Stomach (tissue), 9 donors: ENCODE results near the gene SAFB. TPM values are rescaled to one million over a fixed set of nuclear protein-coding genes. Genes with fewer than 3 reads are reported as not detected.

Experiments used
- DNase-seq, 2 donors: peaks; one replicate each; pipeline versions ENCODE4 v3.0.0 to v3.0.0-alpha.2; 2013 to 2019
- H3K27ac ChIP-seq, 5 donors: fragments of 200-600 bp in 4 of 5; sonication (generic) in 4 of 5; one replicate each; pipeline ENCODE4 v1.5.1; 2013 to 2019; ENCODE audit warnings: mild to moderate bottlenecking in 1 of 5, moderate library complexity in 1 of 5
- H3K27me3 ChIP-seq, 3 donors: fragments of 200-600 bp; sonication (generic); one replicate each; pipeline ENCODE4 v1.5.1; 2017 to 2019; ENCODE audit warnings: mixed run types in 1 of 3
- H3K36me3 ChIP-seq, 4 donors: fragments of 200-600 bp; sonication (generic); 1 replicate in 3 of 4; 2 replicates in 1 of 4; pipeline ENCODE4 v1.5.1; 2016 to 2019
- H3K4me1 ChIP-seq, 4 donors: fragments of 200-600 bp; sonication (generic); one replicate each; pipeline ENCODE4 v1.5.1; 2016 to 2019
- H3K4me3 ChIP-seq, 4 donors: fragments of 200-600 bp; sonication (generic) in 3 of 4; one replicate each; pipeline ENCODE4 v1.5.1; 2016 to 2019; ENCODE audit warnings: mild to moderate bottlenecking in 1 of 4
- H3K9me3 ChIP-seq, 4 donors: fragments of 200-600 bp; sonication (generic); one replicate each; pipeline ENCODE4 v1.5.1; 2016 to 2019
- EP300 ChIP-seq: sonication (generic); formaldehyde crosslinking; IDR thresholded peaks from one replicate; pipeline ENCODE4 v1.6.1; 2017; ENCODE audit warnings: antibody characterized with exemption
- POLR2A ChIP-seq, 4 donors: fragments of 450-650 bp; IDR thresholded peaks; one replicate each; pipeline ENCODE4 v1.6.1; 2016; ENCODE audit warnings: antibody characterized with exemption in 4 of 4, control low read depth in 2 of 4, mild to moderate bottlenecking in 1 of 4, moderate library complexity in 1 of 4
- POLR2AphosphoS5 ChIP-seq, 3 donors: sonication (generic); formaldehyde crosslinking; IDR thresholded peaks; one replicate each; pipeline ENCODE4 v1.6.1; 2016; ENCODE audit warnings: antibody characterized with exemption in 3 of 3
- WGBS, 5 donors: extraction: QIAGEN DNeasy Blood & Tissue Kit in 3 of 5; methylation state at CpG; one replicate each; pipeline versions ENCODE4 v1.1.5 to v1.1.7; 2013 to 2018; 5-methylcytosine and 5-hydroxymethylcytosine counted together
- intact Hi-C: fragments of 100-400 bp; cut with DNase I; formaldehyde crosslinking; loops from one replicate; pipeline ENCODE4 v1.15.1; 2023; ENCODE audit warnings: low total_unique reads
- polyA plus RNA-seq, 3 donors: library from polyadenylated mRNA; stranded (reverse); fragments of 200-250 nt; gene quantifications; one replicate each; pipeline ENCODE4 v1.2.3, GENCODE V29; 2013
- total RNA-seq, 5 donors: library from RNA; depleted of rRNA; stranded (reverse); fragments of >200 nt; gene quantifications; one replicate each; pipeline versions ENCODE4 v1.1.0 to v1.2.3, GENCODE V29; 2014 to 2016
- TF ChIP-seq, protein P1 (sequence below), 7 experiments: fragments of 450-650 bp in 4 of 7; fragments of 200-600 bp in 3 of 7; sonication (generic) in 3 of 7; IDR thresholded peaks; one replicate each; pipeline ENCODE4 v1.5.1; 2016 to 2019; ENCODE audit warnings: antibody characterized with exemption in 7 of 7, control low read depth in 2 of 7, mild to moderate bottlenecking in 1 of 7
- donor health status: healthy with polysubstance abuse.
- donor health status: Bipolar disorder and iron deficiency.
- donor health status: healthy.

Gene SAFB
- total and polyA plus RNA-seq, 8 donors, result 33.1 to 636 (median 70.7) TPM

GRCh38 chr19:5694956-5695648, 72.2 kb downstream of the SAFB start:
- H3K9me3 ChIP-seq, result no peaks in the 10 kb centered on the region
- peaks cover 68 to 87% (median 86%) of the 10 kb centered on the region in 4 donors for H3K36me3 ChIP-seq
- intact Hi-C loops, result no loop called here
- no peak overlapping the region for H3K4me3 ChIP-seq
- no peaks in the 10 kb centered on the region for H3K27me3 ChIP-seq
- no peak for DNase-seq
- 78 to 91% (median 88%) methylated on average over 5 to 8 of the region's 8 CpGs for WGBS, 5 donors
- H3K27ac ChIP-seq, result no peak overlapping the region
- H3K4me1 ChIP-seq, result peaks cover 17 to 41% (median 35%) of the 10 kb centered on the region in 4 donors
- TF ChIP-seq, protein P1, sequence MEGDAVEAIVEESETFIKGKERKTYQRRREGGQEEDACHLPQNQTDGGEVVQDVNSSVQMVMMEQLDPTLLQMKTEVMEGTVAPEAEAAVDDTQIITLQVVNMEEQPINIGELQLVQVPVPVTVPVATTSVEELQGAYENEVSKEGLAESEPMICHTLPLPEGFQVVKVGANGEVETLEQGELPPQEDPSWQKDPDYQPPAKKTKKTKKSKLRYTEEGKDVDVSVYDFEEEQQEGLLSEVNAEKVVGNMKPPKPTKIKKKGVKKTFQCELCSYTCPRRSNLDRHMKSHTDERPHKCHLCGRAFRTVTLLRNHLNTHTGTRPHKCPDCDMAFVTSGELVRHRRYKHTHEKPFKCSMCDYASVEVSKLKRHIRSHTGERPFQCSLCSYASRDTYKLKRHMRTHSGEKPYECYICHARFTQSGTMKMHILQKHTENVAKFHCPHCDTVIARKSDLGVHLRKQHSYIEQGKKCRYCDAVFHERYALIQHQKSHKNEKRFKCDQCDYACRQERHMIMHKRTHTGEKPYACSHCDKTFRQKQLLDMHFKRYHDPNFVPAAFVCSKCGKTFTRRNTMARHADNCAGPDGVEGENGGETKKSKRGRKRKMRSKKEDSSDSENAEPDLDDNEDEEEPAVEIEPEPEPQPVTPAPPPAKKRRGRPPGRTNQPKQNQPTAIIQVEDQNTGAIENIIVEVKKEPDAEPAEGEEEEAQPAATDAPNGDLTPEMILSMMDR (IDR thresholded peaks at IDR 0.05), result no peak
- TF ChIP-seq POLR2AphosphoS5 (IDR thresholded peaks at IDR 0.05) (no peak), EP300 (no peak), POLR2A (IDR thresholded peaks at IDR 0.05) (no peak)

DNA sequence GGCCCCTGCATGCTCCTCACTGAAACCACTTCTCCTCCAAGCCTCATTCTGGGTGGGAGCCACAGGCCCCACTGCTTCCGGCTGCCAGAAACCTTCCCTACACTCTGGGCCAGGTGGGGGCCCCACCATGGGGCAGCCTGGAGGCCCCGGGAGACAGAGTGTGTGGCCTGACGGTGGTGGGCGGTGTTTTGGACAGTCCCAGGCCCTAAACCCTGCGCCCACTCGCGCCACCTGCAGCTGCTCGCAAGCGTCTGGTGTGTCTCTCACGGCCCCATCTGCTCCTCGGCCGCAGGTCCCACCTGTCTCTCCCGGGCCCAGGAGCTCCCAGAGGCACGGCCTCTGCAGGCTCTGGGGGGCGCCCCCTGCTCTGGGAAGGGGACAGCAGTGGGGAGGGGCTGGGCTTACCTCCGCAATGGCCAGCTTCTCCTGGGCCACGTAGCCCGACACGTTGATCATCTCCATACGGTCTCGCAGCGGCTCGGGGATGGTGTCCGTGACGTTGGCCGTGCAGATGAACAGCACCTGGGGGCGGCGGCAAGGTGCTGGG, 72.8 kb downstream of the SAFB start:
- H3K27ac ChIP-seq, result no peak overlapping the region
- H3K36me3 ChIP-seq, result peaks cover 74 to 93% (median 92%) of the 10 kb centered on the region in 4 donors
- TF ChIP-seq POLR2A (IDR thresholded peaks at IDR 0.05) (no peak), POLR2AphosphoS5 (IDR thresholded peaks at IDR 0.05) (no peak), EP300 (no peak)
- TF ChIP-seq, protein P1 (IDR thresholded peaks at IDR 0.05), result no peak
- intact Hi-C loops, result no loop called here
- no peak for DNase-seq
- no peaks in the 10 kb centered on the region for H3K9me3 ChIP-seq
- 84 to 93% (median 86%) methylated on average over 14 to 28 of the region's 28 CpGs for WGBS, 5 donors
- no peaks in the 10 kb centered on the region for H3K27me3 ChIP-seq
- H3K4me1 ChIP-seq, result peaks cover 17 to 39% (median 33%) of the 10 kb centered on the region in 4 donors
- no peak overlapping the region for H3K4me3 ChIP-seq

- Histone ChIP-seq H3K9me3 (no peaks in the 10 kb centered on the region), H3K27ac (no peak overlapping the region), H3K4me1 (peaks cover 12 to 32% (median 26%) of the 10 kb centered on the region in 4 donors), H3K27me3 (no peaks in the 10 kb centered on the region), H3K36me3 (peaks cover 79 to 100% (median 99%) of the 10 kb centered on the region in 4 donors), H3K4me3 (no peak overlapping the region)
- intact Hi-C loops, result no loop called here
- no peak for TF ChIP-seq POLR2A (IDR thresholded peaks at IDR 0.05)
- no peak for TF ChIP-seq EP300
- TF ChIP-seq, protein P1 (IDR thresholded peaks at IDR 0.05), result no peak
- no peak for TF ChIP-seq POLR2AphosphoS5 (IDR thresholded peaks at IDR 0.05)
- 75 to 87% (median 80%) methylated on average over 20 to 42 of the region's 42 CpGs for WGBS, 5 donors
- no peak for DNase-seq
These were observed 73.5 kb downstream of the SAFB start for GRCh38 chr19:5696196-5697021.
